GM13976 (cell line): ENCODE data around the gene REL.

Source experiments
- DNase-seq: peaks from one replicate; pipeline ENCODE4 v3.0.0; 2012; ENCODE audit warnings: low spot score
- CTCF ChIP-seq: IDR thresholded peaks from 2 replicates; pipeline ENCODE4 v1.5.1; 2012; ENCODE audit warnings: borderline replicate concordance, mild to moderate bottlenecking; ENCODE audit not compliant: insufficient read depth; ENCODE audit errors: extremely low read depth, missing control alignments, control extremely low read depth
- in situ Hi-C: fragments of 300-500 bp; cut with MboI; formaldehyde crosslinking; loops from one replicate; pipeline ENCODE4 v1.12.0; 2022; ENCODE audit warnings: low sequenced_read_pairs, mixed read lengths, inconsistent platforms; ENCODE audit not compliant: unreplicated experiment

The REL gene

GRCh38 chr2:60948161-60948560 lies 66.8 kb downstream of the REL start:
- TF ChIP-seq CTCF: no peak
- DNase-seq: no peak
- in situ Hi-C loops: no loop called here

GRCh38 chr2:60948926-60949579 lies 67.7 kb downstream of the REL start:
- DNase-seq: no peak
- TF ChIP-seq CTCF: no peak
- in situ Hi-C loops: no loop called here

DNA sequence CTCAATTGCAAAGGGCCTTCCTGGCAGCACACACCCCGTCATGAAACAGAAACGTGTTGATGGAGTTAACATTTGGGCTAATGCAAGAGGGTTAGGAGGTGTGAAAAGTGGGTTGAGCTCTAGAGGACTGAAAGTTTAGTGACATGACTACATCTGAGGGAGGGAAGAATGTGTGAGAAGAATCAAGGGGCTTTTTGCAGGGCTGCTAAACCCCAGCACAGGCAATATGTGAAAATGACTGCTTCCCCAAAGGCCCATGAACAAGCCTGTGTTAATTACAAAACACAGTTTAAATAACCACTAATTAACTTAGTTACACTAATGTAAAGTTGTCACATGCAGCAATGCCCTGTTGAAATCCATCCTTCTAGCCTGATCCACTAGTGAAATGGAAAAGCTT lies 72.8 kb downstream of the REL start:
- in situ Hi-C loops: no loop called here
- TF ChIP-seq CTCF: no peak
- peak; percentile 25 for DNase-seq

DNA sequence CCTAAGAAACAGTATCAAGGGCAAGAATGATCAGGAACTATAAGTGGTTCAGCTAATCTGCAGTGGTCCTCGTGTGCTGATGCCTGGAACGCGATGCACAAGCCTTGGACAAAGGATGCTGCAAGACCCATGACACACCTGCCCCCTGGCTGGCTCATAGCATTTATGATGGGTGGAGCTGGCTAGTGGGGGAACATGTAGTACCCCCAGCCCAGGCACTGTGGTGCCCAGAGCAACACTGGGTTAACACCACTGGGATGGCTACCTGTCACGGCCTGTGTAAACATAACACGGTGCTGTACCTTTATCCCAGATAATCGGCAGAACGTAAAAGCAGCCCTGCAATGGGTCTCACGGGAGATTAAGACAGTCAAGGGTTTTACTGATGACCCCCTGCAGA lies 75.8 kb downstream of the REL start:
- in situ Hi-C loops: no loop called here
- no peak for DNase-seq
- TF ChIP-seq CTCF: no peak

GRCh38 chr2:60957643-60958042 lies 76.3 kb downstream of the REL start:
- in situ Hi-C loops: no loop called here
- TF ChIP-seq CTCF: no peak
- no peak for DNase-seq

DNA sequence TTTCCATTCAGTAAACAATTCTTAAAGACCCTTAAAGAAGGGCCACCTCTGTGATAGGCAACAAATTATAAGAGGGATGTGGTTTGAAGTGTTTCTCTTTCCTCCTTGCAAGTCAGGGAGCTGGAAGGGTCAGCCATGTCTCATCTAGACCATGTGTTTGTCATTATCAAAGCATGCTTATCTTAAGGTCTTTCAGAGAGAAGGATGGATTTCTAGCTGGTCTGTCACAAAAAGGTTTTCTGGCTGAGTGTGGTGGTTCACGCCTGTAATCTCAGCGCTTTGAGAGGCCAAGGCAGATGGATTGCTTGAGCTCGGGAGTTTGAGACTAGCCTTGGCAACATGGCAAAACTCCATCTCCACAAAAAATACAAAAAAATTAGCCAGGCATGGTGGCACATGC lies 77.0 kb downstream of the REL start:
- no peak for TF ChIP-seq CTCF
- in situ Hi-C loops: no loop called here
- DNase-seq: no peak

GRCh38 chr2:60958800-60959199 lies 77.4 kb downstream of the REL start:
- no peak for TF ChIP-seq CTCF
- DNase-seq: no peak
- in situ Hi-C loops: no loop called here
